Embryonic facial prominence (tissue), 1 donor: ENCODE data around the gene LRRC75A.
"Not testable (repeated sequence)": the region's sequence is repeated elsewhere in the genome, so short reads cannot be mapped to it uniquely, and the experiment has no call there.

Source experiments
- DNase-seq: peaks from one replicate; pipeline ENCODE4 v3.0.0-alpha.2; 2016; ENCODE audit errors: extremely low spot score

Gene LRRC75A

GRCh38 chr17:16472539-16472938 is 19.5 kb downstream of the LRRC75A start:
- no peak for DNase-seq

DNA sequence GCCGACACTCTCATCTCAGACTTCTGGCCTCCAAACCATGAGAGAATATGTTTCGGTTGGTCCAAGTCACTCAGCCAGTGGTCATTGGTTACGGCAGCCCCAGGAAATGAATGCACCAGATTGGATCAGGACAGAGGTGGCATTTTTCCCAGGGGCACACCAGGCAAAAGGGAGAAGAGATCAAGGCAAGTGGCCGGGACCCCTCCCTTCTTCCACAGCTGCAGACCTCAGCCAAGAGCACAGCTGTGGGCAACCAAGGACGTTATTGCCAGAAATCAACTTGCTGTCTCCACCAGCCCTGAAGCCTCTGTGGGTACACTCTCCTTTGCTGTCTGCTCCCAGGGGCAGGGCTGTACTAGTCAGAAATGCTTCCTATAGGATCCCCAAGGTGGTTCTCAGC is 20.7 kb downstream of the LRRC75A start:
- DNase-seq: no peak

DNA sequence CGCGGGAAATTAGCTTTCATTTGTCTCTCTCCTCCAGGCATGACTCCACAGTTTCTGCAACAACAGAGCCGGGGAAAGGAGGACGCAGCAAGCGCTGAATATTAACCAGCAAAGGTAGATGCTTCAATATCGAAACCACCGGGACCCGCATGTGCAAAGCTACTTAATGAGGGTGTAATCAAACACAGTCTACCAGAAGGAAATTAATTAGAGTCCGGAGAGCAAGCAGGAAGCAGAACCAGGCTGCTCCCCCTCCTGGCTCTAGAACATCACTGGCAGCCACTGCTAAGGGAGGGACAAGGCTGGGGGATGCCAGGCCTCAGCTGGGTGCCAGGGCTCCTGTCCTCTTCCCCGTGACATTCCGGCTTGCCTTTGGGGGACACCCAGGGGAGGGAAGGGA is 21.7 kb downstream of the LRRC75A start:
- no peak for DNase-seq

GRCh38 chr17:16468428-16468992 is 23.5 kb downstream of the LRRC75A start:
- DNase-seq: no peak

DNA sequence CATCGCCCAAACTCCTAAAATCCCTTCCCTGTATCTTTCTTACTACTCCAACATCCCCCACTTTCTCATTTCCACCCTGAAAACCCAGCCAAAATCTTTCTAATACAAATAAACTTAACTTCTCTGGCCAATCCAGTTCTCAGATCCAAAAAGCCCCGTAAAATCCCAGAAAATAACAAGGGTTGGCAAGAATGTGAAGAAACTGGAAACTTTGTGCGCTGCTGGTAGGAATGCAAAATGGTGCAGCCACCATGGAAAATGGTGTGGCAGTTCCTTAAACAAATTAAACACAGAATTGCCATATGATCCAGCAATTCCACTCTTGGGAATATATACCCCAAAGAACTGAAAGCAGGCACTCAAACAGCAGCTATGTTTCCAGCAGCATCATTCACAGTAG is 24.1 kb downstream of the LRRC75A start:
- DNase-seq: no peak

- no peak for DNase-seq
These were observed 24.9 kb downstream of the LRRC75A start for GRCh38 chr17:16467044-16467443.

DNA sequence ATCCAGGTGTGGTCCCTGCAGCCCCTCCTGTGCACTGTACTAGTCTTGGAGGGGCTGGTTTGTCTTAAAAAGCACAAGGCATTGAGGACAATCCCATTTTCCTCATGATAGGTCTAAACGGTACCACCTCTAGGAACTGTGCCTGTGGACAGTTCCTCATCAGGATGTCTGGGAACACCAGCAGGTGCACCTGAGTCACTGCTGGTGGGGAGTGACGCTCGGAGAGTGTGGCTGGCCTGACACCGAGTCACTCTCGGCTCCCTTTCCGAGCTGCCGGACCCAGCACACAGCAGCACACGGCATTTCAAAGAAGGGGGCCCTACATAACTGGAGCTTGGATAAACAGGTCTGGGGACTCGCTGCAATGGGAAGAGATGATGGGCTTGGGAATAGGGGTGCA is 25.6 kb downstream of the LRRC75A start:
- DNase-seq: no peak

DNA sequence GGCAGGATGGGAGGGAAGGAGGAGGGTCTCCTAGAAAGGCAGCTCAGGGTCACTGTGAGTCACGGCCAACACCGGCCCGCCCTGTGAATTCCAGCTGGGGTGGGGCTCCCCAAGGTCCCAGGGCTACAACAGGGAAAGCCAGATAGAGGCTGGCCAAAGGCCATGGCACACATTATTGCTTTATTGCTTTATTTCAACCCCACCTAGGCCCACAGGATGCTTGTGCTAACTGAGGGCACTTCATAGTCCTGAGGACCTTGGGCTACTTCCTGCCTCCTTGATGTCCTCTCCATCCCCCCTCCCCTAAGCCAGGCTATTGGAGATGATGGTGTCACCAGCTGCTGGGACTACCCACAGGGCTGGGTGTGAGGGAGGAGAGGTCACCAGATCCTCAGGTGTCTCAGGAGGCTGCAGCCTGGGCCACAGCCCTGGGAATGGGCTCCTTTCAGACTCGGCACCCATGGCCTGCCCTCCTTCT is 26.1 kb downstream of the LRRC75A start:
- DNase-seq: no peak

DNA sequence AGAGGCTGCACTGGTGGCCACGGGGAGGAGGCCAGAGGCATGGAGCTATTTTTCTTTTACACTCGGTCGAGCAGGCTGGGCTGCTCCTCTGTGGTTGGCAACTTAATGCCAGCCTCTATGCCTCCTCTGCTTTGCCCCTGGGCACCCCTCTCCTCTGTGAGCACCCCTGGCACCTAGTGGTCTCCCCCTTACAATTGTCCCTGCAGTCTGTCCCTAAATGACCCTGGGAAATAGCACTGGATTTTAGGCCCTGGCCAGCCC is 27.0 kb downstream of the LRRC75A start:
- DNase-seq: no peak

- DNase-seq: no peak
These were observed 27.5 kb downstream of the LRRC75A start for GRCh38 chr17:16464303-16465051.

GRCh38 chr17:16463358-16464302 is 28.4 kb downstream of the LRRC75A start:
- no peak for DNase-seq

- DNase-seq: no peak
These were observed 29.7 kb downstream of the LRRC75A start for GRCh38 chr17:16462070-16462864.

DNA sequence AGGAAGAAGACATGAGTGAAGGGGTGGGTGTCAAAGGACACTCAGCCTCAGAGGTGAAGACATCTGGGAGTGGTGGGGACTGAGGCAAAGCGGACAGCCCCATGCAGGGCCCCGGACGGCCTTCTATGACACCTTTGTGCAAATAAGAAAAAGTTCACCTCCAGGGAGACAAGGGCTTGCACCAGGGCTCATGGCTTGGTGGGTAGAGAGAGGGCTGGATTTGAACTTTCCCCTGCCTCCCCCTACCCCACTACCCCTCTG is 30.5 kb downstream of the LRRC75A start:
- no peak for DNase-seq

- no peak for DNase-seq
These were observed 31.0 kb downstream of the LRRC75A start for GRCh38 chr17:16460796-16461605.

GRCh38 chr17:16459855-16460550 is 32.0 kb downstream of the LRRC75A start:
- DNase-seq: no peak

DNA sequence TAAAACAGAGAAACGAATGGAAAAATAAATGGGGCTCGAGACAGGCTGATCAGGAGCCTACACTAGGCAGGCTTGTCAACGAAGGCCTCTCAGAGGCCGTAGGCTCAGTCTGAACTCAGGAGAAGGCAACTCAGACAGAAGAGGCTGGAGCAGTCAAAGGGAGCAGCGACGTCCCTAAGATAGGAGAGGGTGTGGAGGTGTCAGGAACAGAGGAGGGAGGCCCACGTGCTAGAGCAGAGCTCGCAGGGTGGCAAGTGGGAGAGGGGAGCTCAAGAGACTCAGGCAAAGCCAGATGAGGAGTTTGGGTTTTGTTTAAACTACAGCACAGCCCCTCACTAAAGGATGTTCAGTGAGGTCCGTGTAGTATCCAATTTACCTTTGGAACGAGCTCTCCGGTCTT is 32.7 kb downstream of the LRRC75A start:
- DNase-seq: no peak

GRCh38 chr17:16456742-16457316 is 35.2 kb downstream of the LRRC75A start:
- no peak for DNase-seq

- DNase-seq: no peak
These were observed 35.8 kb downstream of the LRRC75A start for GRCh38 chr17:16455997-16456741.

DNA sequence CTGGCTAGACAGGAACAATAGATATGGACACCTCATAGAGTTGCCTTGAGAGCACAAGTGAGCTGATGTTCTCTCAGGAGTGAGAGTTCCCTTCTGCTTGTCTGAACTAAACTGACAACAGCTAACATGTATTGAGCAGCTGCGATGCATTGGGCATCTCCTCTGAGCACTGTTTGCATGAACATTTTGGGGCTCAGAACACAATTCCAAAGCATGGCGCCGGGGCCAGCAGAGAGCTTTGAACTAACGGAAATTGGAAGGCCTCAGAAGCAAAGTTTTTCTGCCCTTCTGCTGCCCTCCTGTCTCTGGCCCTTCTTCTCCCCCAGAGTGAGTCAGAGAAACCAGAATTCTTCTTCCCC is 38.5 kb downstream of the LRRC75A start:
- DNase-seq: no peak

GRCh38 chr17:16452268-16452667 is 39.7 kb downstream of the LRRC75A start:
- not testable (repeated sequence) for DNase-seq
